Measurements from ENCODE around the gene TMEM131L.
A peak's percentile ranks its signal among the peaks of the same experiment; 100 is the strongest.
"Not testable (repeated sequence)": the region's sequence is repeated elsewhere in the genome, so short reads cannot be mapped to it uniquely, and the experiment has no call there.

TMEM131L gene

GRCh38 chr4:153468587-153468986 lies 2.4 kb downstream of the TMEM131L start:
- no peaks in the 10 kb centered on the region for H3K27me3 ChIP-seq (ENCODE audit: control insufficient read depth, low read length)
- peaks cover 77% of the 10 kb centered on the region for H3K79me2 ChIP-seq (ENCODE audit: control insufficient read depth, low read length)
- peak overlapping the region; percentile 94 for H3K27ac ChIP-seq (ENCODE audit: low read depth, low read length)
- no peaks in the 10 kb centered on the region for H3K9me2 ChIP-seq (replicated peaks; ENCODE audit: control insufficient read depth, low read length)
- peaks cover 49% of the 10 kb centered on the region for H3F3A ChIP-seq (ENCODE audit: control insufficient read depth, insufficient read depth)
- H3K4me1 ChIP-seq (ENCODE audit: control insufficient read depth, low read length) = peaks cover 70% of the 10 kb centered on the region
- H3K9me3 ChIP-seq (ENCODE audit: control insufficient read depth, insufficient read depth, low read length) = no peaks in the 10 kb centered on the region
- H3K4me3 ChIP-seq (ENCODE audit: low read length) = peak overlapping the region; percentile 88
- peaks cover 71% of the 10 kb centered on the region for H3K36me3 ChIP-seq (ENCODE audit: control insufficient read depth, low read length)
- TF ChIP-seq EZH2phosphoT487 (IDR thresholded peaks at IDR 0.05; ENCODE audit: borderline replicate concordance, low read length) (no peak), CTCF (IDR thresholded peaks at IDR 0.05; ENCODE audit: low read depth, low read length, poor library complexity, severe bottlenecking) (no peak)
- peak overlapping the region; percentile 78 for H3K4me2 ChIP-seq (ENCODE audit: low read length)
- H4K20me1 ChIP-seq (ENCODE audit: control insufficient read depth, insufficient read depth, low read depth, low read length) = peaks cover 42% of the 10 kb centered on the region

- Histone ChIP-seq H3F3A (ENCODE audit: control insufficient read depth, insufficient read depth) (peaks cover 48% of the 10 kb centered on the region), H3K4me3 (ENCODE audit: low read length) (peak overlapping the region; percentile 88), H3K4me1 (ENCODE audit: control insufficient read depth, low read length) (peaks cover 70% of the 10 kb centered on the region), H3K36me3 (ENCODE audit: control insufficient read depth, low read length) (peaks cover 76% of the 10 kb centered on the region), H3K27ac (ENCODE audit: low read depth, low read length) (peak overlapping the region; percentile 94), H3K9me3 (ENCODE audit: control insufficient read depth, insufficient read depth, low read length) (no peaks in the 10 kb centered on the region), H3K9me2 (replicated peaks; ENCODE audit: control insufficient read depth, low read length) (no peaks in the 10 kb centered on the region), H4K20me1 (ENCODE audit: control insufficient read depth, insufficient read depth, low read depth, low read length) (peaks cover 46% of the 10 kb centered on the region), H3K4me2 (ENCODE audit: low read length) (peak overlapping the region; percentile 78), H3K27me3 (ENCODE audit: control insufficient read depth, low read length) (no peaks in the 10 kb centered on the region), H3K79me2 (ENCODE audit: control insufficient read depth, low read length) (peaks cover 81% of the 10 kb centered on the region)
- TF ChIP-seq CTCF (IDR thresholded peaks at IDR 0.05; ENCODE audit: low read depth, low read length, poor library complexity, severe bottlenecking) (no peak), EZH2phosphoT487 (IDR thresholded peaks at IDR 0.05; ENCODE audit: borderline replicate concordance, low read length) (no peak)
These were observed 2.9 kb downstream of the TMEM131L start for GRCh38 chr4:153469031-153469430.

- Histone ChIP-seq H3K4me2 (ENCODE audit: low read length) (peak overlapping the region; percentile 78), H4K20me1 (ENCODE audit: control insufficient read depth, insufficient read depth, low read depth, low read length) (peaks cover 64% of the 10 kb centered on the region), H3F3A (ENCODE audit: control insufficient read depth, insufficient read depth) (peaks cover 50% of the 10 kb centered on the region), H3K36me3 (ENCODE audit: control insufficient read depth, low read length) (peaks cover 97% of the 10 kb centered on the region), H3K79me2 (ENCODE audit: control insufficient read depth, low read length) (peaks cover 99% of the 10 kb centered on the region), H3K27ac (ENCODE audit: low read depth, low read length) (peak overlapping the region; percentile 94), H3K4me1 (ENCODE audit: control insufficient read depth, low read length) (peaks cover 74% of the 10 kb centered on the region), H3K4me3 (ENCODE audit: low read length) (peak overlapping the region; percentile 88)
- H3K27me3 ChIP-seq (ENCODE audit: control insufficient read depth, low read length); H3K9me2 ChIP-seq (replicated peaks; ENCODE audit: control insufficient read depth, low read length); H3K9me3 ChIP-seq (ENCODE audit: control insufficient read depth, insufficient read depth, low read length): not testable (repeated sequence)
These were observed 5.0 kb downstream of the TMEM131L start for GRCh38 chr4:153471071-153471697.

GRCh38 chr4:153471698-153472093 lies 5.5 kb downstream of the TMEM131L start:
- no peaks in the 10 kb centered on the region for H3K9me3 ChIP-seq (ENCODE audit: control insufficient read depth, insufficient read depth, low read length)
- peaks cover 98% of the 10 kb centered on the region for H3K36me3 ChIP-seq (ENCODE audit: control insufficient read depth, low read length)
- peaks cover 79% of the 10 kb centered on the region for H3K4me1 ChIP-seq (ENCODE audit: control insufficient read depth, low read length)
- H3F3A ChIP-seq (ENCODE audit: control insufficient read depth, insufficient read depth) = peaks cover 47% of the 10 kb centered on the region
- peak overlapping the region; percentile 78 for H3K4me2 ChIP-seq (ENCODE audit: low read length)
- H3K79me2 ChIP-seq (ENCODE audit: control insufficient read depth, low read length) = peaks cover 99% of the 10 kb centered on the region
- peaks cover 69% of the 10 kb centered on the region for H4K20me1 ChIP-seq (ENCODE audit: control insufficient read depth, insufficient read depth, low read depth, low read length)
- H3K27me3 ChIP-seq (ENCODE audit: control insufficient read depth, low read length) = no peaks in the 10 kb centered on the region
- peak overlapping the region; percentile 88 for H3K4me3 ChIP-seq (ENCODE audit: low read length)
- H3K9me2 ChIP-seq (replicated peaks; ENCODE audit: control insufficient read depth, low read length) = no peaks in the 10 kb centered on the region
- H3K27ac ChIP-seq (ENCODE audit: low read depth, low read length) = peak overlapping the region; percentile 94
- TF ChIP-seq EZH2phosphoT487 (IDR thresholded peaks at IDR 0.05; ENCODE audit: borderline replicate concordance, low read length) (no peak), CTCF (IDR thresholded peaks at IDR 0.05; ENCODE audit: low read depth, low read length, poor library complexity, severe bottlenecking) (no peak)
